Brain pericyte (primary cell): Measurements from ENCODE around the gene CERT1.
"Not testable (repeated sequence)": the region's sequence is repeated elsewhere in the genome, so short reads cannot be mapped to it uniquely, and the experiment has no call there.

Experiments used
- DNase-seq: peaks from one replicate; pipeline ENCODE4 v3.0.0-alpha.2; 2012; ENCODE audit warnings: low read depth, low spot score

CERT1 gene

GRCh38 chr5:75523275-75523674 is 11.8 kb upstream of the CERT1 start:
- no peak for DNase-seq

- DNase-seq: no peak
These were observed 11.1 kb upstream of the CERT1 start for GRCh38 chr5:75522542-75522941.

- no peak for DNase-seq
These were observed 10.6 kb upstream of the CERT1 start for GRCh38 chr5:75522025-75522424.

GRCh38 chr5:75521195-75521594 is 9.8 kb upstream of the CERT1 start:
- no peak for DNase-seq

- no peak for DNase-seq
These were observed 8.3 kb upstream of the CERT1 start for GRCh38 chr5:75519761-75520160.

- DNase-seq: no peak
These were observed 2.9 kb upstream of the CERT1 start for GRCh38 chr5:75514323-75514722.

- no peak for DNase-seq
These were observed 2.4 kb upstream of the CERT1 start for GRCh38 chr5:75513841-75514240.

GRCh38 chr5:75512383-75513074 is 1.1 kb upstream of the CERT1 start:
- DNase-seq: no peak

- no peak for DNase-seq
These were observed 494 bp downstream of the CERT1 start for GRCh38 chr5:75510836-75511434.

GRCh38 chr5:75510417-75510835 is 1.0 kb downstream of the CERT1 start:
- peak; percentile 11 for DNase-seq

- DNase-seq: no peak
These were observed 1.5 kb downstream of the CERT1 start for GRCh38 chr5:75509956-75510355.

- no peak for DNase-seq
These were observed 1.9 kb downstream of the CERT1 start for GRCh38 chr5:75509546-75509945.

- no peak for DNase-seq
These were observed 3.6 kb downstream of the CERT1 start for GRCh38 chr5:75507841-75508240.

- not testable (repeated sequence) for DNase-seq
These were observed 6.3 kb downstream of the CERT1 start for GRCh38 chr5:75505112-75505511.

GRCh38 chr5:75498875-75499274 is 12.6 kb downstream of the CERT1 start:
- DNase-seq: not testable (repeated sequence)

GRCh38 chr5:75498208-75498777 is 13.1 kb downstream of the CERT1 start:
- DNase-seq: no peak

- no peak for DNase-seq
These were observed 15.4 kb downstream of the CERT1 start for GRCh38 chr5:75496026-75496425.

- DNase-seq: no peak
These were observed 19.8 kb downstream of the CERT1 start for GRCh38 chr5:75491621-75492020.

GRCh38 chr5:75489847-75490246 is 21.6 kb downstream of the CERT1 start:
- not testable (repeated sequence) for DNase-seq

- DNase-seq: no peak
These were observed 26.8 kb downstream of the CERT1 start for GRCh38 chr5:75484605-75485004.

- DNase-seq: no peak
These were observed 28.9 kb downstream of the CERT1 start for GRCh38 chr5:75482482-75482881.

- no peak for DNase-seq
These were observed 30.4 kb downstream of the CERT1 start for GRCh38 chr5:75481024-75481423.

- no peak for DNase-seq
These were observed 36.1 kb downstream of the CERT1 start for GRCh38 chr5:75475364-75475763.
